GM12892 (cell line): Measurements from ENCODE around the gene CRB3.

ENCODE experiments used
- POLR2A ChIP-seq: IDR thresholded peaks from 2 replicates; pipeline ENCODE4 v1.6.1; 2011; ENCODE audit warnings: low read depth, low read length, control low read depth
- POLR2AphosphoS5 ChIP-seq: IDR thresholded peaks from 2 replicates; pipeline ENCODE4 v1.6.1; 2011; ENCODE audit warnings: low read depth, low read length, control low read depth
- TAF1 ChIP-seq: IDR thresholded peaks from 2 replicates; pipeline ENCODE4 v1.6.1; 2011; ENCODE audit warnings: low read depth, mild to moderate bottlenecking, control low read depth, low read length, borderline replicate concordance

DNA sequence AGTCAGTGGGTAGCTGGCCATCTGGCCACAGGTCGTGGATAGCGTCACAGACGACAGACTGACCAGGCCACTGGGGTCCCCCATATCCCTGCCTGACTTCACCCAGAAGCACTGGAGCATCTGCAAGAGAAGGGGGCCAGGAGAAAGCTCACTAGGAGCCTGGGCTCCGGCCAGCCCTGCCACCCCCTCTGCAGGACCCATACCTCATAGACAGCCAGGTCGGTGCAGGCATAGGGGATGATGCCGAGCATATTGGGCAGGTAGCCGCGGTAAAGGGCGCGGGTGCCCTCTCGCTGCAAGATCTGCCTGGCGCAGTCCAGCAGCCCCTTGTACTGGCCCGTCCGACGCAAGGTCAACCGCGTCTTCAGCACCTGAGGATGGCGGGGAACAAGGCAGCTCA, 36.9 kb upstream of the CRB3 start:
- no peak for TF ChIP-seq POLR2A
- TF ChIP-seq TAF1: no peak
- TF ChIP-seq POLR2AphosphoS5: no peak
